CD14-positive monocyte (primary cell): ENCODE measurements around the gene PIK3CD. TPM values are rescaled to one million over a fixed set of nuclear protein-coding genes. Genes with fewer than 3 reads are reported as not detected.

Experiments
- DNase-seq, 3 donors: peaks; one replicate each; pipeline ENCODE4 v3.0.0-alpha.2; 2011 to 2022
- H2AFZ ChIP-seq: 2 replicates; pipeline ENCODE4 v1.6.0; 2012; ENCODE audit warnings: mild to moderate bottlenecking, low read depth, low read length, inconsistent platforms; ENCODE audit not compliant: insufficient read depth, poor library complexity, severe bottlenecking
- H3K27ac ChIP-seq, 2 donors: 1 replicate in 1 of 2; 2 replicates in 1 of 2; pipeline ENCODE4 v1.5.1; 2012 to 2013; ENCODE audit warnings: low read length in 2 of 2, control low read depth in 1 of 2, inconsistent platforms in 1 of 2, low read depth in 1 of 2, mild to moderate bottlenecking in 1 of 2
- H3K27me3 ChIP-seq, 2 donors: one replicate each; pipeline versions ENCODE4 v1.6.0 to v1.6.1; 2011 to 2013; ENCODE audit warnings: low read length in 2 of 2; ENCODE audit not compliant: control insufficient read depth in 2 of 2, insufficient read depth in 2 of 2
- H3K36me3 ChIP-seq, 2 donors: replicated peaks in 1 of 2; 1 replicate in 1 of 2; 2 replicates in 1 of 2; pipeline versions ENCODE4 v1.5.1 to v1.6.1; 2012 to 2013; ENCODE audit warnings: low read length in 2 of 2, control low read depth in 1 of 2, inconsistent platforms in 1 of 2, mild to moderate bottlenecking in 1 of 2; ENCODE audit not compliant: insufficient read depth in 2 of 2, control insufficient read depth in 1 of 2
- H3K4me1 ChIP-seq, 2 donors: 1 replicate in 1 of 2; 2 replicates in 1 of 2; pipeline versions ENCODE4 v1.5.1 to v1.6.1; 2012 to 2013; ENCODE audit warnings: low read length in 2 of 2, control low read depth in 1 of 2, inconsistent platforms in 1 of 2, mild to moderate bottlenecking in 1 of 2, moderate library complexity in 1 of 2; ENCODE audit not compliant: insufficient read depth in 2 of 2, control insufficient read depth in 1 of 2
- H3K4me2 ChIP-seq: replicated peaks from 2 replicates; pipeline ENCODE3; 2012; ENCODE audit warnings: low read length, moderate library complexity, mild to moderate bottlenecking; ENCODE audit not compliant: poor library complexity, severe bottlenecking; ENCODE audit errors: extremely low read depth
- H3K4me3 ChIP-seq, 3 experiments: fragments of 200-600 bp in 1 of 3; sonication (generic) in 1 of 3; replicated peaks in 1 of 3; 1 replicate in 2 of 3; 2 replicates in 1 of 3; pipeline ENCODE4 v1.5.1; 2011 to 2013; ENCODE audit warnings: low read length in 3 of 3, mild to moderate bottlenecking in 3 of 3, control low read depth in 2 of 3, low read depth in 2 of 3, inconsistent platforms in 1 of 3, moderate library complexity in 1 of 3
- H3K79me2 ChIP-seq: 2 replicates; pipeline ENCODE4 v1.6.0; 2012; ENCODE audit warnings: mild to moderate bottlenecking, control low read depth, inconsistent platforms, low read length, moderate library complexity; ENCODE audit not compliant: insufficient read depth
- H3K9ac ChIP-seq: 2 replicates; pipeline ENCODE4 v1.6.0; 2017; ENCODE audit warnings: low read length, mild to moderate bottlenecking; ENCODE audit not compliant: insufficient read depth, poor library complexity, severe bottlenecking
- H3K9me3 ChIP-seq, 2 donors: replicated peaks in 1 of 2; 1 replicate in 1 of 2; 2 replicates in 1 of 2; pipeline versions ENCODE4 v1.5.1 to v1.6.1; 2012 to 2013; ENCODE audit warnings: low read length in 2 of 2, control low read depth in 1 of 2; ENCODE audit not compliant: control insufficient read depth in 1 of 2, insufficient read depth in 1 of 2
- H4K20me1 ChIP-seq: 2 replicates; pipeline ENCODE4 v1.6.0; 2012; ENCODE audit warnings: mild to moderate bottlenecking, low read length, control low read depth, moderate library complexity; ENCODE audit not compliant: insufficient read depth
- H3K27ac Mint-ChIP-seq, 7 donors: one replicate each; pipeline ENCODE4 v1.8.0; 2020; ENCODE audit warnings: mild to moderate bottlenecking in 7 of 7, mixed read lengths in 7 of 7, moderate library complexity in 6 of 7, inconsistent platforms in 2 of 7
- H3K27me3 Mint-ChIP-seq, 3 donors: one replicate each; pipeline ENCODE4 v1.8.0; 2021 to 2022; ENCODE audit warnings: low read depth in 3 of 3, mild to moderate bottlenecking in 3 of 3, mixed read lengths in 3 of 3, moderate library complexity in 3 of 3, inconsistent platforms in 1 of 3
- H3K36me3 Mint-ChIP-seq, 2 donors: one replicate each; pipeline ENCODE4 v1.8.0; 2020; ENCODE audit warnings: mixed read lengths in 2 of 2, inconsistent platforms in 1 of 2, mild to moderate bottlenecking in 1 of 2
- H3K4me1 Mint-ChIP-seq: one replicate; pipeline ENCODE4 v1.8.0; 2020; ENCODE audit warnings: mild to moderate bottlenecking, mixed read lengths
- H3K4me3 Mint-ChIP-seq, 2 donors: one replicate each; pipeline ENCODE4 v1.8.0; 2020; ENCODE audit warnings: mild to moderate bottlenecking in 2 of 2, mixed read lengths in 2 of 2, moderate library complexity in 1 of 2
- H3K9me3 Mint-ChIP-seq, 7 donors: one replicate each; pipeline ENCODE4 v1.8.0; 2020 to 2022; ENCODE audit warnings: mixed read lengths in 7 of 7, mild to moderate bottlenecking in 6 of 7, moderate library complexity in 6 of 7, inconsistent platforms in 2 of 7
- WGBS: methylation state at CpG from one replicate; pipeline ENCODE4 v1.1.5; 2013; ENCODE audit warnings: missing lambda C conversion rate; ENCODE audit not compliant: insufficient coverage; 5-methylcytosine and 5-hydroxymethylcytosine counted together
- intact Hi-C, 2 donors: fragments of 100-400 bp; cut with micrococcal nuclease; formaldehyde crosslinking; loops; one replicate each; pipeline versions ENCODE4 v1.15.0 to v1.15.1; 2023
- polyA plus RNA-seq, 3 donors: library from polyadenylated mRNA; depleted of rRNA in 1 of 3; unstranded in 2 of 3; stranded (reverse) in 1 of 3; fragments of 300-500 nt in 2 of 3; fragments of >200 nt in 1 of 3; fragmentation: Illumina TruSeq in 2 of 3; gene quantifications; 1 replicate in 2 of 3; 2 replicates in 1 of 3; pipeline ENCODE4 v1.2.3, GENCODE V29; 2012 to 2021
- TF ChIP-seq, protein P1 (sequence below): fragments of 200-600 bp; IDR thresholded peaks from one replicate; pipeline ENCODE4 v1.8.0; 2022; ENCODE audit warnings: antibody characterized with exemption, mild to moderate bottlenecking

Gene PIK3CD
- polyA plus RNA-seq, 3 donors, result 33.2 to 120 (median 52.2) TPM

GRCh38 chr1:9643351-9644256, 7.9 kb upstream of the PIK3CD start:
- 0% methylated on average over 4 of the region's 8 CpGs for WGBS
- Mint-ChIP-seq H3K4me1 (peaks cover 71% of the 10 kb centered on the region), H3K27ac (peak overlapping the region; percentile 82 to 94 (median 90))

DNA sequence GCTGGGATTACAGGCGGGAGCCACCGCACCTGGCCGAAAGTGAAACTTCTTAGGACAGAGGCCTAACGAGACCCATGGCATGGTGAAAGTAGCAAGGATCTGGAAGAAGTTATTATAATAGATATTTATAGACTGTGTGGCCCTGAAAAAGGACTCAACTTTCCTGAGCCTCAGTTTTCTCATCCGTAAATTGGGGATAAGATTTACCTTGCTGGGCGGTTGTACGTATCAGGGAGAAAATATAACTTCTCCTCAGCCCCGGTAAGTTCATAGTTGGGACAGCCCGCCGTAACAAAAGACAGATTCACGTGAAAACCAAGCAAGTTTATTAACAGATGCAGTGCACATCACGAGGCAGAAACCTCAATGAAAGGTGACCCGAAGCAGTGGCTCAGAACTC, 5.5 kb upstream of the PIK3CD start:
- Mint-ChIP-seq H3K36me3 (no peaks in the 10 kb centered on the region), H3K27me3 (peaks cover 0 to 2% (median 0%) of the 10 kb centered on the region in 3 donors), H3K9me3 (no peaks in the 10 kb centered on the region), H3K4me3 (no peak overlapping the region), H3K4me1 (peaks cover 59% of the 10 kb centered on the region), H3K27ac (peak overlapping the region in 4 of 7 donors; percentile 46 to 82 (median 68))
- no peak overlapping the region for H3K4me3 ChIP-seq
- H2AFZ ChIP-seq, result no peak overlapping the region
- no peaks in the 10 kb centered on the region for H3K36me3 ChIP-seq
- WGBS, result 97% methylated on average over 10 of the region's 13 CpGs
- H3K4me2 ChIP-seq, result no peak overlapping the region
- H4K20me1 ChIP-seq, result no peaks in the 10 kb centered on the region
- H3K4me1 ChIP-seq, result peaks cover 64 to 66% of the 10 kb centered on the region in 2 donors
- H3K27ac ChIP-seq, result peak overlapping the region in 1 of 2 donors; percentile 88
- H3K9me3 ChIP-seq, result no peaks in the 10 kb centered on the region
- peaks cover 48% of the 10 kb centered on the region for H3K79me2 ChIP-seq
- TF ChIP-seq, protein P1, sequence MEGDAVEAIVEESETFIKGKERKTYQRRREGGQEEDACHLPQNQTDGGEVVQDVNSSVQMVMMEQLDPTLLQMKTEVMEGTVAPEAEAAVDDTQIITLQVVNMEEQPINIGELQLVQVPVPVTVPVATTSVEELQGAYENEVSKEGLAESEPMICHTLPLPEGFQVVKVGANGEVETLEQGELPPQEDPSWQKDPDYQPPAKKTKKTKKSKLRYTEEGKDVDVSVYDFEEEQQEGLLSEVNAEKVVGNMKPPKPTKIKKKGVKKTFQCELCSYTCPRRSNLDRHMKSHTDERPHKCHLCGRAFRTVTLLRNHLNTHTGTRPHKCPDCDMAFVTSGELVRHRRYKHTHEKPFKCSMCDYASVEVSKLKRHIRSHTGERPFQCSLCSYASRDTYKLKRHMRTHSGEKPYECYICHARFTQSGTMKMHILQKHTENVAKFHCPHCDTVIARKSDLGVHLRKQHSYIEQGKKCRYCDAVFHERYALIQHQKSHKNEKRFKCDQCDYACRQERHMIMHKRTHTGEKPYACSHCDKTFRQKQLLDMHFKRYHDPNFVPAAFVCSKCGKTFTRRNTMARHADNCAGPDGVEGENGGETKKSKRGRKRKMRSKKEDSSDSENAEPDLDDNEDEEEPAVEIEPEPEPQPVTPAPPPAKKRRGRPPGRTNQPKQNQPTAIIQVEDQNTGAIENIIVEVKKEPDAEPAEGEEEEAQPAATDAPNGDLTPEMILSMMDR, result no peak
- H3K27me3 ChIP-seq, result no peaks in the 10 kb centered on the region
- no peak overlapping the region for H3K9ac ChIP-seq
- no peak for DNase-seq
- intact Hi-C loops, result no loop called here

More at GRCh38 chr1:9643351-9644256, 7.9 kb upstream of the PIK3CD start:
- peak in 1 of 3 donors; percentile 46 for DNase-seq
- no peaks in the 10 kb centered on the region for H3K9me3 Mint-ChIP-seq
- no peak overlapping the region for H3K9ac ChIP-seq
- no peaks in the 10 kb centered on the region for H3K27me3 Mint-ChIP-seq
- no peaks in the 10 kb centered on the region for H3K36me3 ChIP-seq
- peaks cover 3 to 5% of the 10 kb centered on the region in 2 donors for H3K36me3 Mint-ChIP-seq
- H3K9me3 ChIP-seq, result no peaks in the 10 kb centered on the region
- peak overlapping the region; percentile 71 for H3K4me2 ChIP-seq
- H3K27ac ChIP-seq, result peak overlapping the region; percentile 69 to 88
- H2AFZ ChIP-seq, result no peak overlapping the region
- TF ChIP-seq, protein P1, result no peak
- H3K4me3 Mint-ChIP-seq, result peak overlapping the region; percentile 64 to 85
- H3K79me2 ChIP-seq, result peaks cover 44% of the 10 kb centered on the region
- no peaks in the 10 kb centered on the region for H3K27me3 ChIP-seq
- no peaks in the 10 kb centered on the region for H4K20me1 ChIP-seq
- H3K4me1 ChIP-seq, result peaks cover 77 to 78% of the 10 kb centered on the region in 2 donors
- peak overlapping the region in 2 of 3 experiments; percentile 12 to 60 for H3K4me3 ChIP-seq
- intact Hi-C loops, result loop anchor here in 1 of 2 donors (2.0 kb wide), 1 partner anchor 15 kb away; no protein-coding TSS in a partner anchor
